K562 (cell line): ENCODE data around the gene HOXB5. TPM values are rescaled to one million over a fixed set of nuclear protein-coding genes. Genes with fewer than 3 reads are reported as not detected.

ENCODE experiments used
- ATF7 ChIP-seq: fragments of 450-650 bp; IDR thresholded peaks from 2 replicates; pipeline ENCODE4 v1.7.1; 2014; ENCODE audit warnings: mild to moderate bottlenecking, moderate library complexity
- CBFA2T3 ChIP-seq: fragments of 450-650 bp; IDR thresholded peaks from 2 replicates; pipeline ENCODE4 v1.6.1; 2017
- CBX8 ChIP-seq: fragments of 200-600 bp; sonication (generic); IDR thresholded peaks from 2 replicates; pipeline ENCODE4 v1.6.1; 2012; ENCODE audit warnings: borderline replicate concordance, mixed run types, low read depth, mild to moderate bottlenecking, moderate library complexity, mixed read lengths, low read length, control low read depth, inconsistent platforms; ENCODE audit not compliant: poor library complexity, severe bottlenecking; ENCODE audit errors: extremely low read depth
- CREM ChIP-seq: IDR thresholded peaks from 2 replicates; pipeline ENCODE4 v1.6.1; 2014; ENCODE audit warnings: antibody characterized with exemption, low read depth
- HIVEP1 ChIP-seq: fragments of 250-450 bp; sonication (Bioruptor Pico); IDR thresholded peaks from 2 replicates; pipeline ENCODE4 v1.4.0; 2020; ENCODE audit warnings: mild to moderate bottlenecking
- ILF3 ChIP-seq: fragments of 450-650 bp; IDR thresholded peaks from 2 replicates; pipeline ENCODE4 v1.6.1; 2018; ENCODE audit warnings: antibody characterized with exemption, mild to moderate bottlenecking, moderate library complexity, borderline replicate concordance
- MEIS2 ChIP-seq: fragments of 450-650 bp; IDR thresholded peaks from 2 replicates; pipeline ENCODE4 v1.6.1; 2014; ENCODE audit warnings: mild to moderate bottlenecking; ENCODE audit not compliant: partially characterized antibody
- NR3C1 ChIP-seq: sonication (generic); formaldehyde crosslinking; IDR thresholded peaks from 2 replicates; pipeline ENCODE4 v1.8.1; 2022; ENCODE audit warnings: missing genetic modification reagents
- TARDBP ChIP-seq: fragments of 450-650 bp; IDR thresholded peaks from 2 replicates; pipeline ENCODE4 v1.6.1; 2016
- ZNF354B ChIP-seq: fragments of 250-450 bp; sonication (Bioruptor Pico); IDR thresholded peaks from 2 replicates; pipeline ENCODE4 v1.4.0; 2020
- polyA plus RNA-seq, 8 experiments: library from polyadenylated mRNA; depleted of rRNA in 4 of 8; stranded (reverse) in 5 of 8; unstranded in 3 of 8; fragments of >200 nt; fragmentation: Nextera tagmentation in 2 of 8; fragmentation: Illumina TruSeq in 1 of 8; extraction: Ambion mirVana in 2 of 8; extraction: Trizol in 1 of 8; gene quantifications; 2 replicates each; pipeline versions ENCODE4 v1.2.1 to v1.2.3, GENCODE V29; 2011 to 2014; ENCODE audit warnings: inconsistent platforms in 1 of 8, missing spikeins in 1 of 8
- total RNA-seq, 7 experiments: library from RNA; depleted of rRNA in 6 of 7; stranded (reverse); fragments of >200 nt in 6 of 7; fragmentation: Illumina TruSeq in 2 of 7; extraction: Trizol in 2 of 7; gene quantifications; 2 replicates each; pipeline versions ENCODE4 v1.2.1 to v1.2.3, GENCODE V29; 2011 to 2021; ENCODE audit warnings: low replicate concordance in 1 of 7
- TF ChIP-seq, protein P1 (sequence below): fragments of 450-650 bp; IDR thresholded peaks from 2 replicates; pipeline ENCODE4 v1.6.1; 2016; ENCODE audit warnings: low read depth
- TF ChIP-seq, protein P2 (sequence below): fragments of 450-650 bp; IDR thresholded peaks from 2 replicates; pipeline ENCODE4 v1.6.1; 2017; ENCODE audit warnings: antibody characterized with exemption, mild to moderate bottlenecking

HOXB5 gene
- total and polyA plus RNA-seq, 9 of the 15 experiments (the other 6 are each of a cell fraction or from before 2014, with no cell fraction given), result 0.24 to 2.7 (median 0.65) TPM

- TF ChIP-seq, protein P1, sequence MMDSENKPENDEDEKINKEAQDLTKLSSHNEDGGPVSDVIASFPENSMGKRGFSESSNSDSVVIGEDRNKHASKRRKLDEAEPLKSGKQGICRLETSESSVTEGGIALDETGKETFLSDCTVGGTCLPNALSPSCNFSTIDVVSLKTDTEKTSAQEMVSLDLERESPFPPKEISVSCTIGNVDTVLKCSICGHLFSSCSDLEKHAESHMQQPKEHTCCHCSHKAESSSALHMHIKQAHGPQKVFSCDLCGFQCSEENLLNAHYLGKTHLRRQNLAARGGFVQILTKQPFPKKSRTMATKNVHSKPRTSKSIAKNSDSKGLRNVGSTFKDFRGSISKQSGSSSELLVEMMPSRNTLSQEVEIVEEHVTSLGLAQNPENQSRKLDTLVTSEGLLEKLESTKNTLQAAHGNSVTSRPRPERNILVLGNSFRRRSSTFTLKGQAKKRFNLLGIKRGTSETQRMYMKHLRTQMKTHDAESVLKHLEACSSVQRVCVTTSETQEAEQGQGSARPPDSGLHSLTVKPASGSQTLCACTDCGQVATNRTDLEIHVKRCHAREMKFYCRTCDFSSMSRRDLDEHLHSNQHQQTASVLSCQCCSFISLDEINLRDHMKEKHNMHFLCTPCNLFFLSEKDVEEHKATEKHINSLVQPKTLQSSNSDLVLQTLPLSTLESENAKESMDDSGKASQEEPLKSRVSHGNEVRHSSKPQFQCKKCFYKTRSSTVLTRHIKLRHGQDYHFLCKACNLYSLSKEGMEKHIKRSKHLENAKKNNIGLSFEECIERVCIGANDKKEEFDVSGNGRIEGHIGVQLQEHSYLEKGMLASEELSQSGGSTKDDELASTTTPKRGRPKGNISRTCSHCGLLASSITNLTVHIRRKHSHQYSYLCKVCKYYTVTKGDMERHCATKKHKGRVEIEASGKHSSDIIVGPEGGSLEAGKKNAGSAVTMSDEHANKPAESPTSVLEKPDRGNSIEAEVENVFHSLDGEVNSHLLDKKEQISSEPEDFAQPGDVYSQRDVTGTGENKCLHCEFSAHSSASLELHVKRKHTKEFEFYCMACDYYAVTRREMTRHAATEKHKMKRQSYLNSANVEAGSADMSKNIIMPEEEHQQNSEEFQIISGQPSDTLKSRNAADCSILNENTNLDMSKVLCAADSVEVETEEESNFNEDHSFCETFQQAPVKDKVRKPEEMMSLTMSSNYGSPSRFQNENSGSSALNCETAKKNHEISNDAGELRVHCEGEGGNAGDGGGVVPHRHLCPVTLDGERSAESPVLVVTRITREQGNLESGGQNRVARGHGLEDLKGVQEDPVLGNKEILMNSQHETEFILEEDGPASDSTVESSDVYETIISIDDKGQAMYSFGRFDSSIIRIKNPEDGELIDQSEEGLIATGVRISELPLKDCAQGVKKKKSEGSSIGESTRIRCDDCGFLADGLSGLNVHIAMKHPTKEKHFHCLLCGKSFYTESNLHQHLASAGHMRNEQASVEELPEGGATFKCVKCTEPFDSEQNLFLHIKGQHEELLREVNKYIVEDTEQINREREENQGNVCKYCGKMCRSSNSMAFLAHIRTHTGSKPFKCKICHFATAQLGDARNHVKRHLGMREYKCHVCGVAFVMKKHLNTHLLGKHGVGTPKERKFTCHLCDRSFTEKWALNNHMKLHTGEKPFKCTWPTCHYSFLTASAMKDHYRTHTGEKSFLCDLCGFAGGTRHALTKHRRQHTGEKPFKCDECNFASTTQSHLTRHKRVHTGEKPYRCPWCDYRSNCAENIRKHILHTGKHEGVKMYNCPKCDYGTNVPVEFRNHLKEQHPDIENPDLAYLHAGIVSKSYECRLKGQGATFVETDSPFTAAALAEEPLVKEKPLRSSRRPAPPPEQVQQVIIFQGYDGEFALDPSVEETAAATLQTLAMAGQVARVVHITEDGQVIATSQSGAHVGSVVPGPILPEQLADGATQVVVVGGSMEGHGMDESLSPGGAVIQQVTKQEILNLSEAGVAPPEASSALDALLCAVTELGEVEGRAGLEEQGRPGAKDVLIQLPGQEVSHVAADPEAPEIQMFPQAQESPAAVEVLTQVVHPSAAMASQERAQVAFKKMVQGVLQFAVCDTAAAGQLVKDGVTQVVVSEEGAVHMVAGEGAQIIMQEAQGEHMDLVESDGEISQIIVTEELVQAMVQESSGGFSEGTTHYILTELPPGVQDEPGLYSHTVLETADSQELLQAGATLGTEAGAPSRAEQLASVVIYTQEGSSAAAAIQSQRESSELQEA, result no peak
- TF ChIP-seq CBX8 (no peak), ILF3 (no peak), HIVEP1 (CRISPR knock-in tag) (no peak), CREM (peak; percentile 58), NR3C1 (CRISPR knock-in tag) (no peak), ATF7 (peak; percentile 46; the same call in 1 of the 2 replicates), ZNF354B (CRISPR knock-in tag) (no peak), CBFA2T3 (no peak), TARDBP (no peak), MEIS2 (no peak)
- TF ChIP-seq, protein P2, sequence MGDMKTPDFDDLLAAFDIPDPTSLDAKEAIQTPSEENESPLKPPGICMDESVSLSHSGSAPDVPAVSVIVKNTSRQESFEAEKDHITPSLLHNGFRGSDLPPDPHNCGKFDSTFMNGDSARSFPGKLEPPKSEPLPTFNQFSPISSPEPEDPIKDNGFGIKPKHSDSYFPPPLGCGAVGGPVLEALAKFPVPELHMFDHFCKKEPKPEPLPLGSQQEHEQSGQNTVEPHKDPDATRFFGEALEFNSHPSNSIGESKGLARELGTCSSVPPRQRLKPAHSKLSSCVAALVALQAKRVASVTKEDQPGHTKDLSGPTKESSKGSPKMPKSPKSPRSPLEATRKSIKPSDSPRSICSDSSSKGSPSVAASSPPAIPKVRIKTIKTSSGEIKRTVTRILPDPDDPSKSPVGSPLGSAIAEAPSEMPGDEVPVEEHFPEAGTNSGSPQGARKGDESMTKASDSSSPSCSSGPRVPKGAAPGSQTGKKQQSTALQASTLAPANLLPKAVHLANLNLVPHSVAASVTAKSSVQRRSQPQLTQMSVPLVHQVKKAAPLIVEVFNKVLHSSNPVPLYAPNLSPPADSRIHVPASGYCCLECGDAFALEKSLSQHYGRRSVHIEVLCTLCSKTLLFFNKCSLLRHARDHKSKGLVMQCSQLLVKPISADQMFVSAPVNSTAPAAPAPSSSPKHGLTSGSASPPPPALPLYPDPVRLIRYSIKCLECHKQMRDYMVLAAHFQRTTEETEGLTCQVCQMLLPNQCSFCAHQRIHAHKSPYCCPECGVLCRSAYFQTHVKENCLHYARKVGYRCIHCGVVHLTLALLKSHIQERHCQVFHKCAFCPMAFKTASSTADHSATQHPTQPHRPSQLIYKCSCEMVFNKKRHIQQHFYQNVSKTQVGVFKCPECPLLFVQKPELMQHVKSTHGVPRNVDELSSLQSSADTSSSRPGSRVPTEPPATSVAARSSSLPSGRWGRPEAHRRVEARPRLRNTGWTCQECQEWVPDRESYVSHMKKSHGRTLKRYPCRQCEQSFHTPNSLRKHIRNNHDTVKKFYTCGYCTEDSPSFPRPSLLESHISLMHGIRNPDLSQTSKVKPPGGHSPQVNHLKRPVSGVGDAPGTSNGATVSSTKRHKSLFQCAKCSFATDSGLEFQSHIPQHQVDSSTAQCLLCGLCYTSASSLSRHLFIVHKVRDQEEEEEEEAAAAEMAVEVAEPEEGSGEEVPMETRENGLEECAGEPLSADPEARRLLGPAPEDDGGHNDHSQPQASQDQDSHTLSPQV, result peak; percentile 72
Measured at GRCh38 chr17:48636177-48637018, 42.8 kb upstream of the HOXB5 start (continued).
